HG03565 (cell line): ENCODE data around the gene JAML.

Experiments
- ATAC-seq: cut with Tn5 transposase; IDR thresholded peaks from one replicate; pipeline ENCODE4 v1.9.1; 2021; ENCODE audit warnings: mild to moderate bottlenecking, moderate library complexity; ENCODE audit not compliant: unreplicated experiment

The JAML gene

DNA sequence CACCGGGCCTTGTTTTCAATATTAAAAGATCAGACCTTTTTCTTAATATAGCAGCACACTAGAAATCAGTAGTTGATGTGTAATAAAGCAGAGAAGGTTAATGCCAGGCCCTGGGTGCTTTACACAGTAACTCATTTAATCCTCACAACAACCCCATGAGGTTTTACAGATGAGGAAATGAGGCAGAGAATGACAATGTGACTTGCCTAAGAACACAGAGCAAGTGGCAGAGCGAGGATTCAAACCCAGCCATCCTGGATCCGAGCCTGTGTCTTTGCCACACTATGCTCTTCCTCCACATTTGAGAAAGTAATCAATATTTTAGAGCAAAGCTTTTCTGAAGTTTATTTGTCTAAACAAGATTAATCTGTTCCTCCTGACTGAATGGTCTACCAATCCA is 7.2 kb downstream of the JAML start:
- ATAC-seq: no peak

GRCh38 chr11:118216621-118217481 is 8.0 kb downstream of the JAML start:
- no peak for ATAC-seq

- no peak for ATAC-seq
These were observed 9.0 kb downstream of the JAML start for GRCh38 chr11:118215765-118216164.

- no peak for ATAC-seq
These were observed 9.5 kb downstream of the JAML start for GRCh38 chr11:118215262-118215661.

DNA sequence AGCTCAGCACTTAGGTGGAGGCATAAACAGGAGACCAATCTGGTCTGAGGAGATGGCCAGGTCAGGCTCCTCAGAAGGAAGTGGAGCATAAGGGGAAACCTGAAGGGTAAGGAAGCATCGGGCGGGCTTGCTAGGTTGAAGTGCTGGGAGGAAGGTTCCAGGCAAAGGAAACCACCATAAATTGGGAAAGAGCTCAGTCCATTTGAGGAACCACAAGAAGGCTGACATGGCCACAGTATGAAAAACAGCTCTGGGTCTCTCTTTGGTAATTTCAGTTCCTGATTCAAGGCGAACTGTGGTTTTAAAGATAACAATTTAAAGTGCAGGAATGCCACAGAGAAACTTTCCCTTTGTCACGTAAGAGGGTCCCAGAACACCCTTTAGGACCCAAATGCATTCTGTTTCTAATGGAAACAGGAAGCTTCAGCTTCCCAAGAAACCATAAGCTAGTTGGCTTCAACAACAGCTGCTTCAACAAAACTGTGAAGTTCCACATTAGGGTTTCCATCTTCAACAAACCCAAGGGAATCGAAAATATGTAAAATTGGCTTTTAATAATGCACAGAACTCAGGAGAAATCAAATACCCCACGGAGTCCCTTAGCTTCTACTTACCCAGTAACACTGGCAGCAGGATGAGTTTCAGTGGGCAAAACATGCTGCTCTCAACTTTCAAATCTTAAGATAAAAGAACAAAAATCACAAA is 10.4 kb downstream of the JAML start:
- no peak for ATAC-seq

GRCh38 chr11:118213781-118214180 is 11.0 kb downstream of the JAML start:
- no peak for ATAC-seq

- no peak for ATAC-seq
These were observed 11.6 kb downstream of the JAML start for GRCh38 chr11:118213201-118213600.

DNA sequence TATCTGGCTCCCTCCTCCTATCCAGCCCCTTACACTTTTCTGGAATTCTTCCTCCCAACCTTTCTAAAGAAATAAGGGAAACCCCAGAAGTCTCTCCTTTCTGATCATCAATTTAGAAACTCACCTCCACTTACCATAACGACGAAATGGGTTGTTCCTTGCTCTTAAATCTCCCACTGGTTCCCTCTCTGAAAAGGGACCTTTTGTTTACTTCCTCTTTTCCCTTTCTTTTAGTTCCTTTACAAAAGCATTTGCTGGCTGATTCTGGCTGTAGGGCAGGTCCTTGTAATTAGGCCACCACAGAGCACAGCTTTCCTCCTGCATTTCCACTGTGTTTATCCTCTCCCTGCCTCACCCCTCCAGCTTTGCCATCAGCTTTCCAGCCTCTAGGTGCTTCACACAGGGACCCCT is 12.0 kb downstream of the JAML start:
- no peak for ATAC-seq

DNA sequence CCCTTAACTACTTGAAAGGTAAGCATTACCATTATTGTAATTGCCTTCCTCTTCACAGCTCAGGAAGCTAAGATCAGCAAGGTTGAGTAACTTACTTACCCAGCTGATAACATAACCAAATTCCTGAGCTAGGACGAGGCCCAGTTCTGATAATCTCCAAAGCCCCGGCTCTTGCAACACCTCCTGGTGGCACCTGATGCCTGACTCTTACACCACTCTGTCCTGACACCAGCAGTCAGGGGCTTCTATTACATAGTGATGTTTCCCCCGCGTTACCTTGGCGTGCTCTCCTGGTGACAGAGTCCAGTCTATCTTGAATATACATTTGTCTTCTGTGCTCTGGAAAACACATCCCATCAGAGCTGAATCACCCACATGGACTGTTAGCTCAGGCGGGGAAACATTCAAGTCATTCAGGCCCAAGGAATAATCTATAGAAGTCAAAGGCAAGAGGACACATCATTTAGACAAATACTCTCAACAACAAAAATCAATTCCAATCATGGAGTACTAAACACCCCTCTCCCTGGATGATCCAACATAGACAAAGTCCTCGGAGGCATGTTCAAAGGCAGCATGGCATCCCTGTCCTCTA is 12.6 kb downstream of the JAML start:
- ATAC-seq: no peak

DNA sequence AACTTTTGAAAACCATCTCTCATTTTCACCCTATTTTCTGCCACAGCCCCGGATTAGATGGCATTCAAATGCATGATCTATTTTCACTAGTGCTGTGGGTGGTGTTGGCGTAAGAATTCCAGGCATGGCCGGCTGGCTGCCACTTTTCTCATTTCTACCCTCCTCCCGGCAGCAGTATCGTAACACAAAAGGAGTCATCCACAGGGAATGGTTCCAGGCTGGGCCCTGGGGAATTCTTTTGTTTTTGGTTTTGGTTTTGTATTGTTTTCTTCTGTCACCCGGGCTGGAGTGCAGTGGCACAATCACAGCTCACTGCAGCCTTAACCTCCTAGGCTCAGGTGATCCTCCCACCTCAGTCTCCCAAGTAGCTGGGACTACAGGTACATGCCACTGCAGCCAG is 13.8 kb downstream of the JAML start:
- ATAC-seq: no peak

DNA sequence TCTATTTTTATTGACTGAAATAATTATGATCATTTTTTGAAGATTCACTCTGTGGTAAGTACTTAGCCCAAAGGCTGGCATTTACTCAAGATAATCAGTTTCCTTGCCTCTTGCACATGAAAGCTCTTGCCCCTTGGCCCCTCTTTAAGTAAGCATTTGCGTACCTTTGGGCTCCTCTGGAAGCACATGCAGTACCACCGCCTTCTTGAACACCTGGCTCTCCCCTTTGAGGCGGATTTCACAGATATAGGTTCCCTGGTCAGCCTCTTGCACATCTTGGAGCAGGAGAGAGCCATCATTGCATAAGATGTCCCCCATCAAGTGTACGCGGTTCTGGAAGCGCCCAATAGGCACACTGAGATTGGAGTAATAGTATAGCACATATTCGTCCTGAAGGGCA is 14.5 kb downstream of the JAML start:
- no peak for ATAC-seq

DNA sequence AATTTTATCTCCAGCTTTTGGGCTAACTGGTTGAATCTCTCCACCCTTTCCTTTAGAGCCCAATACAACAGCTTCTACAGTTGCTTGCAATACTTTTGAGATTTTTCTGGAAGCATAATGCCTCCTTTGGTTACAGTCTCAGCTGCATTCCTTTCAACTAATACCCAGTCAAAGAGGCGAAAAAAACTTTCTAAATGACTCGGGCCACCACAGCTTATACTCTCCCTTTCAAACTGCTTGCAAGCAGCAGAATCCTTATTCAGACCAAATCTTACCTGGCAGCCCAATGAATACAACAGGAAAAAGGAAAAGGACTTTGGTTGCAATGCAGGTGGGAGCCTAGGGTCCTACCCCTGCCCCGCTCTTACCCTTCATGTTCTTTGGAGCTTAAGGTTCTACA is 15.8 kb downstream of the JAML start:
- ATAC-seq: no peak

DNA sequence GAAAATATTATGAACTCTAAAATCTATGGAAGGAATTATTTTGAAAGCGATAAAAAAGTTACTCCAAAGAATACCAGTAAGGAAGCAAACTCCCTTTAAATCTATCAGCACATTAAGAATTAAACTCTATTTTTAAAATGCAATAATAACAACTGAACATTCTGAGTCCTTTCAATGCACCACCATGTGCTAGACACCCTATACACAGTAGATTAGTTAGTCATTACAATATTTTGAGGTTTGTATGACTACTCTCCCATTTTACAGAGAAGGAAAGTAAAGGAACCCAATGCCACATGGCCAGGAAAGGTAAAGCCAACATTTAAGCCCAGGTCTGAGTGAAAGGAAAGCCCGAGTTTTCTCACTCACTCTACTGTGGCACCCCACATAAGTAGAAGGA is 17.7 kb downstream of the JAML start:
- no peak for ATAC-seq

DNA sequence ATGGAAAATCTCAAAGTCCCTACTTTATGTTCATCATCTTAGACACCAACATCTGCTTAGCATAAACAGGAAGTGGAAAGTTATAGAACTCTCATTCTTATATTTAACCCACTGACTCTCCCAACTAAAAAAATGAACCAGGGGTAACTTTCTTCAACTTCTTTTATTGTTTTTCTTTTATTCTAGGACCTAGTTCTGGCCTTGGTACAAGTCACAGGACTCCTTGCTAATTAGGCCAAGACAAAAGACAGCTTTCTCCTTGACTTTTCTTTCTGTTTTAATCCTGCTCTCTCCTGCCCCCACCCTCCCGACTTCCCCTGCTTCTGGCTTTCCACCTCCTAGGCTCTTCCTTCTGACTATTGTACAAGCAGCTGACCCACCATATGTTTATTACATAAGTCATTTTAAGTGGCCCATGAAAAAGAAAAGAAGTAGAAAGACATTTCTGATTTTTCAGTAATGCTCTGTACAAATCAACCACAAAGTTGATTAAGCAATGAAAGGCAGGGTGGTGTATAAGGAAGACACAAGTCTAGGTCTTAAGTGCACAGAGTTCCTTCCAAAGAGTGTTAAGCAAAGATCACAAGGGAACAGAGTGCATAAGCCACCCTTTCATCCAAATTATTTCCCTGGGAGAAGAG is 18.3 kb downstream of the JAML start:
- ATAC-seq: no peak

DNA sequence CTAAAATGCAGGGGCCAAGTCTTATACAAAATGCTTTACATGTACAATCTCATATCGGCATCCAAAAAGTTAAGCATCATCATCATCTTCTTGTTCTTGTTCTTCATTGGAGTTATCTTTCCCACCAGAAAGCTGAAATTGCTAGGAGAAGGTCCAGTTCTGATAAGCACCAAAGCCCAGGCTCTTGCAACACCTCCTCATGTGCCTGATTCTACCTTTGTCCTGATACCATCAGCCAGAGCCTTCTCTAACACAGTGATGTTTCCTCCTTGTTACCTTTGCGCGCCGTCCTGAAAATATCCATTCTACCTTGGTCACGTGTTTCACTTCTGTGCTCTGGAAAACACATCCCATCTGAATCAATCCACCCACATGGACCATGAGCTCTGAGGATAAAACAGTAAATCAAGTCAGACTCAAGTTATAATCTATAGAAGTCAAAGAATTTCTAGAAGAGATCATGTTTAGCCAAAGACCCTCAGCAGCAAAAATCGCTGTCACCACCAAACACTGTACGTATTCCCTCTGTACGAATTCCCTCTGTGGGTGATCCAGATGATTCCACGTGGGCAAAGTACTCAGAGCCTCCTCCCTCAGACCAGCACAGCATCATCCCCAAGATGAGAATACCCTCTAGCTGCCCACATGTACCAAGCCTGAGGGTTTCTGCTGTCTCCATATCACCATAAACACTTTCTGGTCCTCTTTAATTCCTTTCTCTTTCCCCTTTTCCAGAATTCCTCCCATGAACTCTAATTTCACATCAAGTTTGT is 19.0 kb downstream of the JAML start:
- no peak for ATAC-seq

DNA sequence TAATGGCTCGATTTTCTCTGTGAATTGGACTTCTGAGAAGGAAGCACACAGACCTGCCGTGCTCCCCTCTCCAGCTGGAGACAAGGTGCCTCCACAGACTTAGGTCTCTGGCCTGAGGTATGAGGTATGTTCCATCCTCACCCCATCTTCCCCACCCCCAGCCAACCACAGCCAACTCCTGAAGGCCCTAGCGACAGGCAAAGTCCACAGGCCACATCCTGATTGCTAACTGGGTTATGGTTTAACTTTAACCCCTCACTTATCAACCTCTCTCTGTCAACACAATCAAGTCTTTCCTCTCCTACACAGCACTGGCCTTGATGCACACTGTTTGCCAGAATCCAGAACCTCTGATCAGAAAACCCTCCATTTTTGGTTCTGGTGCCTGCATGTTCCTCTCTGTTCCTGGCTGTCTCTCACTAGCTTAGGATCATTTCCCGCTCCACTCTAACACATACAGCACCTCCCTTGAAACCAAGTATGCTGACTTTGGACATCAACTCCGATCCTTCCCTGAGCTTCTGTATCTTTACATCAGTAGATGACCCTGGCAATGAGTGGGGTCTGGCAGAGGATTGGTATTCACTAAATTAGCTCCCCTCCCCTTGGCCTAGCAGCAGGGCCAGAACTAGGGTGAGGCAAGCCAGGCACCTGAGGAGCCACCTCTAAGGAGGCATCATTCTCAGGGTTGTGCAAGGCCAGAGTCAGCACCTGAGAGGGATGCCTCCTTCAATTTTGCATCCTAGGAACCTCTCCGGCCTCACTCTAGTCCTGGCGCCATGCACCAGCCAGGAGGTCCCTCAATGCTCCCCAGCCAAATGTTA is 22.0 kb downstream of the JAML start:
- ATAC-seq: no peak

DNA sequence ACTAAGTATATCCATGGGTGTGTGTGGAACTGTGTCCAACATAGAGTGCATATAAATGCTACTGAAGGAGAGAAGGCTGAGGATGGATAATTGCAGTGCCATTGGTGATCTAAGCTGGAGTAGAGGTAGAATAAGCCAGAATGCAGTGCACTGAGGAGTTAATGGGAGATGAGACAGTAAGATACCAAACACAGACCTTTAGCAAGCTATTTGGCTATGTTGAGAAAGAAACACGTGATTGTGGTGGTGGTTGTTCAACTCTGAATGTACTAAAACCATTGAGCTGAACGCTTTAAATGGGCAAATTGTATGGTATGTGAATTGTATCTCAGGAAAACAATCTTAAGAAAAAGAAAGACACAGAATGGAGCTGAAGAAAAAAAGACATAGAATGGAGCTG is 22.8 kb downstream of the JAML start:
- ATAC-seq: no peak

DNA sequence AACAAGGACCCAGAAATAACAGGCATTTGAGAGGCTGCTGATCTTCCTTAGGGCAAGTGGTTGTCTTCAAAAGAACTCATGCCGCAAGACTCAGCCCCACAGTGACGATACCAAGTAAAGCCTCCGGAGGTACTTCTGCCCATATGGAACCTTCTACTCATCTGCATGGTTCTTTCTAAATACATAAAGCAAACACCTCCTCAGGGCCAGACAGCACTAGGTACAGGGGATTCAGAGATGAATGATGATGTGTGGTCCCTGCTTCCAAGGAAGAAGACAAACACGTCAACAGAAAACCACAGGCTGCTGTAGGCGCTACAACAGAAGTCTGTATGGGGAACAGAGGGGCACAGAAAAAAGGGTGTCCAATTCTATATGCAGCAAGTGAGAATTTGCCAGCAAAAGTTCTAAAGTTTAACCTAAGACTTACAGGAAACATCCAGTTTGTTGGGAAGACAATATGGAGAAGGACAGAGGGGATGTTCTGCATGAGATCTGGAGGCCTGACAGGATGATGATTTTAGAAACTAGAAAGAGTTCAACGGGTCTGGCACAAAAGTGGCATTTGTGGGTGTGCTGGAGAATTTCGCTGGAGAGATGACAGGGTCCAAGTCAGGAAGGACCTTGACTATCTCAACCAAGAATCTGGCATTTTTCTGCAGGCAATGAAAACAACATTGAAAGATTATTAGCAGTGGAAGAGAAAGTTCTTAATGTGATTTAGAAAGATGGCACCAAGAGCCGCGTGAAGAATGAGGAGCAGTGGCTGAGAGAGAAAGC is 23.7 kb downstream of the JAML start:
- no peak for ATAC-seq

GRCh38 chr11:118200497-118200896 is 24.3 kb downstream of the JAML start:
- ATAC-seq: no peak
